OCI-LY7 (cell line): ENCODE data around the gene PBX1. TPM values are rescaled to one million over a fixed set of nuclear protein-coding genes. Genes with fewer than 3 reads are reported as not detected.

ENCODE experiments used
- BruUV-seq: library from RNA; stranded (reverse); fragments of 400-500 nt; replicated peaks from 2 replicates; lab custom pipeline; 2021; lab: Mats Ljungman, UMichigan
- CTCF ChIA-PET: fragments of 300-600 bp; sonication (Branson Sonifier 250); formaldehyde crosslinking; loops from one replicate; lab custom pipeline; 2022; ENCODE audit warnings: antibody characterized with exemption; ENCODE audit not compliant: unreplicated experiment; lab: Charles Lee
- POLR2A ChIA-PET: fragments of 300-600 bp; sonication (Branson Sonifier 250); formaldehyde crosslinking; loops from one replicate; lab custom pipeline; 2022; ENCODE audit warnings: antibody characterized with exemption; lab: Charles Lee
- DNase-seq: peaks from one replicate; pipeline ENCODE4 v3.0.0-alpha.2; 2015; ENCODE audit warnings: low spot score
- H2AFZ ChIP-seq: fragments of 200-600 bp; sonication (generic), shearing (Covaris generic); 2 replicates; pipeline ENCODE4 v1.6.1; 2014; ENCODE audit warnings: mild to moderate bottlenecking, antibody characterized with exemption, low read length, moderate library complexity
- H3K27ac ChIP-seq: fragments of 200-600 bp; sonication (generic); 2 replicates; pipeline ENCODE4 v1.5.1; 2014; ENCODE audit warnings: mixed run types, low read depth, mild to moderate bottlenecking, moderate library complexity, low read length, inconsistent platforms; ENCODE audit not compliant: poor library complexity, severe bottlenecking
- H3K36me3 ChIP-seq: fragments of 200-600 bp; sonication (generic); 2 replicates; pipeline ENCODE4 v1.6.1; 2014; ENCODE audit warnings: mild to moderate bottlenecking, antibody characterized with exemption, low read length, moderate library complexity, mixed read lengths; ENCODE audit not compliant: insufficient read depth
- H3K4me1 ChIP-seq: fragments of 200-600 bp; sonication (generic); 2 replicates; pipeline ENCODE4 v1.5.1; 2014; ENCODE audit warnings: mild to moderate bottlenecking, low read length; ENCODE audit not compliant: insufficient read depth, poor library complexity, severe bottlenecking
- H3K4me2 ChIP-seq: fragments of 200-600 bp; sonication (generic); 2 replicates; pipeline ENCODE4 v1.6.1; 2014; ENCODE audit warnings: mild to moderate bottlenecking, low read length
- H3K4me3 ChIP-seq: fragments of 200-600 bp; sonication (generic); 2 replicates; pipeline ENCODE4 v1.5.1; 2014; ENCODE audit warnings: mild to moderate bottlenecking, low read depth, low read length; ENCODE audit not compliant: poor library complexity, severe bottlenecking
- H3K79me2 ChIP-seq: fragments of 200-600 bp; sonication (generic); 2 replicates; pipeline ENCODE4 v1.6.1; 2016; ENCODE audit warnings: low read depth, mild to moderate bottlenecking, low read length, moderate library complexity, mixed read lengths; ENCODE audit not compliant: insufficient read depth
- H3K9me2 ChIP-seq: fragments of 200-600 bp; sonication (generic); 2 replicates; pipeline ENCODE4 v1.6.1; 2016; ENCODE audit warnings: mild to moderate bottlenecking, low read length, mixed read lengths; ENCODE audit not compliant: insufficient read depth
- H3K9me3 ChIP-seq: fragments of 200-600 bp; sonication (generic); 2 replicates; pipeline ENCODE4 v1.6.1; 2014; ENCODE audit warnings: mild to moderate bottlenecking, mixed run types, low read length, mixed read lengths
- H4K20me1 ChIP-seq: fragments of 200-600 bp; sonication (generic); 2 replicates; pipeline ENCODE4 v1.6.1; 2014; ENCODE audit warnings: mild to moderate bottlenecking, antibody characterized with exemption, low read length, moderate library complexity, mixed read lengths; ENCODE audit not compliant: insufficient read depth
- EZH2phosphoT487 ChIP-seq: fragments of 200-600 bp; sonication (generic); IDR thresholded peaks from 2 replicates; pipeline ENCODE4 v1.6.1; 2018; ENCODE audit warnings: low read depth, borderline replicate concordance, mild to moderate bottlenecking, mixed run types, antibody characterized with exemption, low read length, moderate library complexity, mixed read lengths
- intact Hi-C: fragments of 100-400 bp; cut with micrococcal nuclease; formaldehyde crosslinking; loops from one replicate; pipeline ENCODE4 v1.10.0; 2022; ENCODE audit not compliant: unreplicated experiment
- total RNA-seq, 2 experiments: library from RNA; depleted of rRNA in 1 of 2; stranded (reverse); fragments of >200 nt in 1 of 2; shearing (Covaris generic) in 1 of 2; gene quantifications; 2 replicates each; pipeline ENCODE4 v1.2.3, GENCODE V29; 2014 to 2022
- TF ChIP-seq, protein P1 (sequence below): fragments of 200-600 bp; sonication (generic); conservative IDR thresholded peaks from 2 replicates; pipeline ENCODE4 v1.5.1; 2014; ENCODE audit warnings: mild to moderate bottlenecking, antibody characterized with exemption, low read length, moderate library complexity, mixed read lengths

PBX1 gene
- total RNA-seq, 2 experiments from 2014 or later = not detected

DNA sequence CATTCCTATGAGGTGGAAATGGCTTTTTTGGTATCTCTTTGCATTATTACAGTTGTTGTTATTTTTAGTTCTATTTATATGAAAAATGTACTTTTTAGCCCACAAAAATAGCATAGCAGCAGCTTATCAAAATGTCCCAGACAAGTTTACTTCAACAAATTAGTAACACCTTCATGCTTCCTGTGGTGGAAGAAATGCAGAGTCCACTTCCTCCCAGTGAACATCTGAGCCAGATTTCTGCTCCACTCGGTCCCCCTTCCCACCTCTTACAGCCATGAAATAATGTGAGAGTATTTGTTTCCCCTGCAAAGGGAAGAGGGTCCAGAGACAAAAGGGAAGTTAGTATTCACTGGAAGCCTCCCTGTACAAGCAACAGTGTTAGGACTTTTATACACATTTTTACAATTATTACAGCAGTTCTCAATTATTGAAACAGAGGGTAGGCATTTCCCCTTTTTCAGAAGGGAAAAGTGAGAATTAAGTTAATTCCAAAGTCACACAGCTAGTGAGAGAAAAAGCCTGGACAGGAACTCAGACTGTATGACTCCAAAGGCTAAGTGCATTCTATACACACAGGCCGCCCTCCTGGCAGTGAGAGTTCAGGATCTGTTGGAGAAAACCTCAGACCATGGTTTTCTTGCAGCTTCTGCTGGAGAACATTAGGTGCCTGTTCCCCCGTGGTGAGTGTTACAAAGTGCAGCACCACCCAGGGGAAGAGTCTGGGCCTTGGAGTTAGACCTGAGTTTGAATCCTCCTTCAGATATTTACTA lies 126.5 kb downstream of the PBX1 start:
- CTCF ChIA-PET = no interaction called here
- Histone ChIP-seq H3K4me1 (no peaks in the 10 kb centered on the region), H3K36me3 (no peaks in the 10 kb centered on the region), H3K79me2 (no peaks in the 10 kb centered on the region), H3K27ac (no peak overlapping the region), H3K9me2 (no peaks in the 10 kb centered on the region), H2AFZ (no peak overlapping the region), H3K4me2 (no peak overlapping the region), H4K20me1 (no peaks in the 10 kb centered on the region), H3K9me3 (no peaks in the 10 kb centered on the region), H3K4me3 (no peak overlapping the region)
- no peak for DNase-seq
- TF ChIP-seq EZH2phosphoT487 = no peak
- POLR2A ChIA-PET = no interaction called here
- no TSS peak for BruUV-seq
- intact Hi-C loops = no loop called here

DNA sequence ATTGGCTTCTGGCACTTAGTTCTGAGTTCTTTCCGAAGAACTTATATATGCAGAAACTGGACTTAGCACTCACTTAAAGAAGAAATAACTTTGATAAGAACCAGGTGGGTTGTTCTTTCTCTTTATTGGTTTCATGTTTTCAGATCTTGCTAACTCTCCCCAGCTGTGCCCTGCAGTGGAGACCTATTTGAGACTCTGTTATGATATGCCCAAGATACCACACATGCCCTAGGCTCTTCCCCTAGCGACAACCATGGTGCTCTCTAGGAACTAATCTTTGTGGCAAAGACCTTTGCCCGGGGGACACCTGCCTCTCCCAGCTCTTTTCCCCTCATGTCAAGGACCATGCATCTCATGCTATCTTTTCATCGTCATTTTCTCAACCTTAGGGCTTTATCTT lies 128.8 kb downstream of the PBX1 start:
- ChIA-PET CTCF (no interaction called here), POLR2A (interaction anchor here (0.5 kb wide), 1 partner anchor 338 kb away, joined by 3 read pairs; no protein-coding TSS in a partner anchor)
- H2AFZ ChIP-seq = no peak overlapping the region
- no peak for DNase-seq
- intact Hi-C loops = no loop called here
- H3K79me2 ChIP-seq = no peaks in the 10 kb centered on the region
- H3K4me3 ChIP-seq = no peak overlapping the region
- H3K36me3 ChIP-seq = no peaks in the 10 kb centered on the region
- no peaks in the 10 kb centered on the region for H3K9me2 ChIP-seq
- H4K20me1 ChIP-seq = no peaks in the 10 kb centered on the region
- no peaks in the 10 kb centered on the region for H3K9me3 ChIP-seq
- no TSS peak for BruUV-seq
- H3K4me2 ChIP-seq = no peak overlapping the region
- H3K4me1 ChIP-seq = no peaks in the 10 kb centered on the region
- TF ChIP-seq, protein P1, sequence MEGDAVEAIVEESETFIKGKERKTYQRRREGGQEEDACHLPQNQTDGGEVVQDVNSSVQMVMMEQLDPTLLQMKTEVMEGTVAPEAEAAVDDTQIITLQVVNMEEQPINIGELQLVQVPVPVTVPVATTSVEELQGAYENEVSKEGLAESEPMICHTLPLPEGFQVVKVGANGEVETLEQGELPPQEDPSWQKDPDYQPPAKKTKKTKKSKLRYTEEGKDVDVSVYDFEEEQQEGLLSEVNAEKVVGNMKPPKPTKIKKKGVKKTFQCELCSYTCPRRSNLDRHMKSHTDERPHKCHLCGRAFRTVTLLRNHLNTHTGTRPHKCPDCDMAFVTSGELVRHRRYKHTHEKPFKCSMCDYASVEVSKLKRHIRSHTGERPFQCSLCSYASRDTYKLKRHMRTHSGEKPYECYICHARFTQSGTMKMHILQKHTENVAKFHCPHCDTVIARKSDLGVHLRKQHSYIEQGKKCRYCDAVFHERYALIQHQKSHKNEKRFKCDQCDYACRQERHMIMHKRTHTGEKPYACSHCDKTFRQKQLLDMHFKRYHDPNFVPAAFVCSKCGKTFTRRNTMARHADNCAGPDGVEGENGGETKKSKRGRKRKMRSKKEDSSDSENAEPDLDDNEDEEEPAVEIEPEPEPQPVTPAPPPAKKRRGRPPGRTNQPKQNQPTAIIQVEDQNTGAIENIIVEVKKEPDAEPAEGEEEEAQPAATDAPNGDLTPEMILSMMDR = no peak
- TF ChIP-seq EZH2phosphoT487 = no peak
- no peak overlapping the region for H3K27ac ChIP-seq

GRCh38 chr1:164688791-164689190 lies 129.8 kb downstream of the PBX1 start:
- BruUV-seq = no TSS peak
- no peak for DNase-seq
- POLR2A ChIA-PET = no interaction called here
- Histone ChIP-seq H4K20me1 (no peaks in the 10 kb centered on the region), H3K36me3 (no peaks in the 10 kb centered on the region), H2AFZ (no peak overlapping the region), H3K4me1 (no peaks in the 10 kb centered on the region), H3K9me3 (no peaks in the 10 kb centered on the region), H3K4me2 (no peak overlapping the region), H3K9me2 (no peaks in the 10 kb centered on the region), H3K4me3 (no peak overlapping the region), H3K27ac (no peak overlapping the region), H3K79me2 (no peaks in the 10 kb centered on the region)
- intact Hi-C loops = no loop called here
- CTCF ChIA-PET = no interaction called here
- TF ChIP-seq, protein P1 = no peak
- TF ChIP-seq EZH2phosphoT487 = no peak
